HK-2 (cell line): ENCODE results near the gene ITGB5.

Experiments
- DNase-seq: peaks from one replicate; pipeline ENCODE4 v3.0.0-alpha.2; 2018; ENCODE audit not compliant: unreplicated experiment

ITGB5 gene, protein sequence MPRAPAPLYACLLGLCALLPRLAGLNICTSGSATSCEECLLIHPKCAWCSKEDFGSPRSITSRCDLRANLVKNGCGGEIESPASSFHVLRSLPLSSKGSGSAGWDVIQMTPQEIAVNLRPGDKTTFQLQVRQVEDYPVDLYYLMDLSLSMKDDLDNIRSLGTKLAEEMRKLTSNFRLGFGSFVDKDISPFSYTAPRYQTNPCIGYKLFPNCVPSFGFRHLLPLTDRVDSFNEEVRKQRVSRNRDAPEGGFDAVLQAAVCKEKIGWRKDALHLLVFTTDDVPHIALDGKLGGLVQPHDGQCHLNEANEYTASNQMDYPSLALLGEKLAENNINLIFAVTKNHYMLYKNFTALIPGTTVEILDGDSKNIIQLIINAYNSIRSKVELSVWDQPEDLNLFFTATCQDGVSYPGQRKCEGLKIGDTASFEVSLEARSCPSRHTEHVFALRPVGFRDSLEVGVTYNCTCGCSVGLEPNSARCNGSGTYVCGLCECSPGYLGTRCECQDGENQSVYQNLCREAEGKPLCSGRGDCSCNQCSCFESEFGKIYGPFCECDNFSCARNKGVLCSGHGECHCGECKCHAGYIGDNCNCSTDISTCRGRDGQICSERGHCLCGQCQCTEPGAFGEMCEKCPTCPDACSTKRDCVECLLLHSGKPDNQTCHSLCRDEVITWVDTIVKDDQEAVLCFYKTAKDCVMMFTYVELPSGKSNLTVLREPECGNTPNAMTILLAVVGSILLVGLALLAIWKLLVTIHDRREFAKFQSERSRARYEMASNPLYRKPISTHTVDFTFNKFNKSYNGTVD

DNA sequence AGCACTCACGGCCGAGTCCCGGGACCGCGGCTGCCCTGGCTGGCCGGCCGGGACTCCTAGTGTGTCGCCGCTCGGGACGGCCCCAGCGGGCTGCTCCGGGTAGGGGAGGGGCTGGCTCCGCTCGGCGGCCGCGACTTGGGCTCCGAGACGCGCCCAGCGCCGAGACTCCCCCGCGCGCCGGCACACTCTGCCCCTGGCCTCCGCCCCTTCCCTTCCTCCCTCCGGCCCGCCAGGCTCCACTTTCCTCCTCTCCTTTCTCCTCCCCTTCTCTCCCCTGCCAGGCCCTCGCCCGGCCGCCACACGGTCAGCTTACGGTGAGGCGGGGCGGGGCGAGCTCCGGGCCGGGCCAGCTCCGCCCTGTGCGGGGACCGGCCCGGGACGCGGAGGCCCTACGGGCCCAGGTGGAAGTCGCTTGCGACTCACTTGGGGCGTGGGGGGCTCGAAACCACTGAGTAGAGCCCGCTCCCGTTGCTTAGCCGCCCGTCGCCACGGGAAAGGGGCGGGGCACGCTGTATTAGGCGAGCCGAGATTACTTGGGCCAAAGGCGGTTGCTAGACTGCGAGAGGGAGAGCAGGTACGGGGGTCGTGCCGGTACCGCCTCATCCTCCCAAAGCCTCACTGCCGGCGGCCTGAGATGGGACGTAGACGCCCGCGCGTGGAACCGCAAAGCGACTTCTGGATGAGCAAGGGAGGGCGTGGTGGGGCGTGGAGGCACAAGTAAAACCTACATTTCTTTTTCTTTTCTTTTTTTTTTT is at the start of gene ITGB5:
Gene ITGB5, minus strand, starts transcription at position 189 of the 755 bp plus-strand sequence. CDS start 365 bp downstream, outside the sequence.
- DNase-seq, result peak; percentile 84

DNA sequence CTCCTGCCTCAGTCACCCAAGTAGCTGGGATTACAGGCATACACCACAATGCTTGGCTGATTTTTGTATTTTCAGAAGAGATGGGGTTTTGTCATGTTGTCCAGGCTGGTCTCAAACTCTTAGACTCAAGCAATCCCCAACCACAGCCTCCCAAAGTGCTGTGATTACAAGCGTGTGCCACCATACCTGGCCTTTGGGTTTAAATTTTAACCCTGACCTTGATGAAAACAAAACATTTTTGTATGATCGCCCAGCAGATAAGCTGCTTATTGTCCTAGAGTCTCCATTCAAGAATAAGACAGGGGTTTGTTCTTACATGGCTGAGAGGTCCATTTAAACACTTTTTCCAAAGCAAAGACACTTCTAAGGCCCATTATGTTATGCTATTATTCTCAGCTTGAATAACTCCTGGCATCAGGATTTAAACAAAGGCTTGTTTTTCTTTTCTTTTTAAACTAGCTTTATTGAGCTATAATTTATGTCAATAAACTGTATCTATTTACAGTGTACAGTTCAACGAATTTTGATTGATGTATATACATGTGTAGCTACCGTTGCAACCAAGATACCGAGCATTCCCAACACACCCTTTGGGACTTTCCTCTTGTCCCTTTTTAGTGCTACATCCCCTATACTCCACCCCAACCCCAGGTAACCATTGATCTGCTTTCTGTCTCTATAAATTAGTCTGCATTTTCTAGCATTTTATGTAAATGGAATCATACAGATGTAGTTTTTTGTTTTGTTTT is 48.8 kb upstream of the ITGB5 start:
- no peak for DNase-seq

DNA sequence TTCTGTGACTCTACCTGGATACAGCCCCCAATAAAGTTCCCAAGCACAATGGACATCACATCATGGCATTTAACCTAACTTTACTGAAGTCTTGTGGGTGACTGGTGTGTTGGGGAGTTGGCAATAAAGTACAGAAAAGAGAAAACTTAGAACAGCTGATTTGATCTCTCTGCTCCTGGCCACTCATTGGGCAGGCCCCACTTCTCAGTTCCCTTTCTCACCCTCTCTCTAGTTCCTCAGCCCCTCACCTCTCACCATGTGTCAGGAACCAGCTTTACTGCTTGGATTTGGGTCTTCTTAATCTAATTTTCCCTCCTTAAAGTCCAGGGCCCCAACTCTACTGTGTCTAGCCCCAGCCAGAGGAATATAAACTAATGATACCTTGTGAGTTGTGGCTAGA is 48.1 kb upstream of the ITGB5 start:
- DNase-seq, result no peak

GRCh38 chr3:124934577-124934976 is 47.4 kb upstream of the ITGB5 start, which contains the start of gene MUC13:
Gene MUC13, minus strand, starts transcription at chr3:124934751. Its CDS starts 39 bp downstream, at chr3:124934712.
- no peak for DNase-seq

- DNase-seq, result peak; percentile 54
Observed at GRCh38 chr3:124928333-124929202, 41.4 kb upstream of the ITGB5 start.

GRCh38 chr3:124927574-124928045 is 40.4 kb upstream of the ITGB5 start:
- DNase-seq, result no peak

DNA sequence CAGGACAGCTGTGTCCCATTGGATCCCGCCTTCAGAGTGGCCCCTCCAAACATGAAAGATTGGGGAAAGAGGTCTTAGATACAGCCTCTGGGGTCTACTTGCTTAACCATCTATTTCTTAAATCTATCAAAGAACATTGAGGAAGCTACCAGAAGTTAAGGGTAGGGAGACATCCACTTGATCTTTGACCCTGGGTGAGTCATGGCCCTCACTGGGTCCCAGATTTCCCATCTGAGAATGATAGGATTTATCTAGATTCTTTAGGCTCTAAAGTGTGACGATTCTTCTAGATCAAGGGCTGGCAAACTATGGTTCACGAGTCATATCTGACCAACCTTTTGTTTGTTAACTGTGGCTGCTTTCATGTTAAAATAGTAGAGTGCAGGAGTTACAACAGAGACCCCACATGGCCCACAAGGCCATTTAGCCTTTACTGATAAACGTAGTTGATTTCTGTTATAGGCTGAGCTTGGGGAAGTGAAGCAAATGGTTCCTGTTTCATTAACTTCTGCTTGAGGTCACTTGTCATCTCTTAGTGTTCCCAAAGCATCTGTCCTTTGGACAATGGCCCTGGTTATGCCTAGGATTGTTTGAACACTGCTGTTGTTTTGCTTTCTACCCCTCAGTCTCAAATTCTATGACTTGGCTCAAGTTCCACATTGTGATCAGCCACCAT is 39.4 kb upstream of the ITGB5 start:
- DNase-seq, result no peak

DNA sequence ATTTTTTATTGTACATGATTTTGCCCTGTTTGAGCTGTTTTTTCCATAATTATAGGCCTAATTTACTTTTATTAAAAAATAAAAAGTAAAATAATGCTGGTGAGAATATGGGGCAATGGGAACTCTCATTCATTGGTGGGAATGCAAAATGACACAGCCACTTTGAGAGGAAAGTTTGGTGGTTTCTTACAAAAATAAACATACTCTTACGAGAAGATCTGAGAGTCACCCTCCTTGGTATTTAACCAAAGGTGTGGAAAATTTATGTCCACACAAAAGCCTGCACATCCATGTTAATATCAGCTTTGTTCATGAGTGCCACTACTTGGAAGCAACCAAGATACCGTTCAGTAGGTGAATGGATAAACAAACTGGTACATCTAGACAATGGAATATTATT is 37.6 kb upstream of the ITGB5 start:
- no peak for DNase-seq

DNA sequence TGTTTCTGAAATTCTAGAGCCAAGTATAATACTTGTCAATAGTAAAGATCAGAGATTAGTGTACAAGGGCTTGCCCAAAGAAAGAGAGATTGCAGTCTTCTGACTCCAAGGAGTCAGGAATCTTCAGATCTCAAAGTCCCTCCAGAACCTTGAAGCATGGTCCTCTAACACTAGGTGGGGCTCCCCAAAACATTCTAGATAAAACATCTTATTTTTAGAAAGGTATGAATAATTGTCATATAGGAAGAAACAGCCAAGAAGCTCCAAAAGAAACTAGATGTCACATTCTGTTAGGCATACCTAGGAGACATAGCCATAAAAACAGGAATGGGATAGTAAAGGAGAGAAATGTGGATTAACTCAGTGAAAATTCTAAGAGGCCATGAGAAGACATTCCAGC is 36.7 kb upstream of the ITGB5 start:
- no peak for DNase-seq

- DNase-seq, result no peak
Observed at GRCh38 chr3:124920718-124921117, 33.6 kb upstream of the ITGB5 start.

DNA sequence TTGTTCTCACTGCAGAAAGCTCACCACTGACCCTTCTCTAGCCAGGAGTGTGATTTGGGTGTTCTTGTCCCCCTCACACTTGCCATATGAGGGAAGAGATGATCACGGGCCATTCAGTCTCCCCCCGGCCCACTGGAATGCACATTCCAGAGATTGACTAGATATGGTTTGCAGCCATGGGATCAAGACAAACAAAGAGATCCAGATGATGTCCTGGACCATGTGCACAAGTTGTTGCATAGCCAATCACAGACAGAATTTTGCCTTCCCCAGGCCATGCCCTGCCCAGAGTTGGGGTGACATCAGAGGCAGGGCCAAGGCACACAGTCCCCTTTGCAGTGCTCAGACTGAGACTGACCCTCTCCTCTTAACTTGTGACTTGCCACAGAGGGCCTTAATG is 32.6 kb upstream of the ITGB5 start:
- DNase-seq, result no peak

DNA sequence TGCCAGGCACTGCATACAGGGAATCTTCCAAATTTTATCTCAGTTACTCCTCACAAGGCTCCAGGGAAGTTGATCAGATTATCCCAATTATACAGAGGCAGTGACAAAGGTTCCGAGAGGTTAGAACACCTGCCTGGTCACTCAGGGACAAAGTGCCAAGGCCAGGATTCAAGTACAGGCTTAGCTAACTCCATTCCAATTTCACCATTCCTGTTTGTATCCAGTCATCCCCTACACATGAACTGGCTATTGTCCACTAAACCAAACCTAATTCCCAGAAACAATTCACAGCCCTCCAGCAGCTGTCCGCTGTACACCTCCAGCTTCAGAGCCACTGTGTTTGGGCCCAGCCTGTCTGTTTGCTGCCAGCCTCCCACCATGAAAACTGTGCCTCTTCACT is 31.4 kb upstream of the ITGB5 start:
- no peak for DNase-seq

GRCh38 chr3:124916837-124917409 is 29.8 kb upstream of the ITGB5 start:
- DNase-seq, result no peak

DNA sequence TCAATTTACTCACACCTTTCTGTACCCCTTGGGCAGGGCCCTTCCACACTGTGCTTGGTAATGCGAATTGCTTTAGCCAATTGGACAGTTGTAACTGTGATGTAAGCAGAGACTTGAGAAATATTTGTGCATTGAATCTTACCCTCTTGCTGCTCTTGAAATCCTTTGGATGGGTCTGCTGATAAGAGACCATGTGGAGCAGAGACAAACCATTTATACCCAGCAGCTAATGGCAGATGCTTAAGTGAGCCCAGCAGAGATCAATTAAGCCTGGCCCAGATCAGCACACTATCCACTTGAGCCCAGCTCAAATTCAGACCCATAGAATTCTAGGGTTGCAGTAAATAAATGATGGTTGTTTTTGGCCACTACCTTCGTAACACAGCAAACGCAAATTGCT is 28.1 kb upstream of the ITGB5 start:
- no peak for DNase-seq

- no peak for DNase-seq
Observed at GRCh38 chr3:124907957-124908356, 20.8 kb upstream of the ITGB5 start.

DNA sequence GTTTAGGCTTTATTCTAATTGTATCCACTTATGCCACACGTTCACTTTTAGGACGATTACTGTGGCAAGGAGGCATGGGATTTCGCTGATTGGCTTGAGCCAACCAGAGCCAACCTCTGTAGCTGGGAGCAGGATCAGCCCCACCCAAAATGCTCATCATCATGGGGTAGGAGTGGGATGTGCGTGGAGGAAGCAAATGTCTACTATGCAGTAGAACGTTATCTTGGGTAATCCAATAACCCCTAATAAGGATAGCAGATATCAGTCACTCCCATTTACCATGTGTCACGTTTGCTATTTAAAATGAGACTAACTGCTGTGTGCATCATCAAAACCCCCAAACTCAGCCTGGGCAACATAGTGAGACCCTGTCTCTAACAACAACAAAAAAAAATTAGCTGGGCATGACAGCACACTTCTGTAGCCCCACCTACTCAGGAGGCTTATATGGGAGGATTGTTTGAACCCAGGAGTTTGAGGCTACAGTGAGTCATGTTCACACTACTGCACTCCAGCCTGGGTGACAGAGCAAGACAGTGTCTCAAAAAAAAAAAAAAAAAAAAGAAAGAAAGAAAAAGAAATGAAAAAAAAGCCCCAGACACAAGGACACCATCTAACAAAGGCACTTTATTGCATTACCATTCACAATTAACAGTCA is 17.8 kb upstream of the ITGB5 start:
- no peak for DNase-seq

- DNase-seq, result no peak
Observed at GRCh38 chr3:124903896-124904834, 17.0 kb upstream of the ITGB5 start.
